ENCODE data around the gene SLC6A20.

Gene SLC6A20

DNA sequence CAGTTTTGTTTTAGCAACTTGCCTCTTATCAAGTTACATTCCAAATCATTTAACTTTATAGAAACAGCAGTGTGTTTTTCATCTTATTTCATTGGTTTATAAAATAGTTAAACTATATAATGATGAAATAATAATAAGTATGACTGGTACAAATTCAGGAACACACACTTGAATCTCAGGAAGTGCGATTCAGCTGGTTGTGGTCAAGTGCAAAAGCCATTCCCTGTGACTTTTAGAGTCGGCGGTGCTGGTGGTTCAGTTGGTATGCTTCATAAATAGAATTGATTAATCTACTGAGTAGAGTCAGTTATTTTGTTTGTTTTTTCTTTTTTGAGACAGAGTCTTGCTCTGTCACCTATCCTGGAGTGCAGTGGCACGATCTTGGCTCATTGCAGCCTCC is 84.4 kb downstream of the SLC6A20 start:
- TF ChIP-seq, protein P1, sequence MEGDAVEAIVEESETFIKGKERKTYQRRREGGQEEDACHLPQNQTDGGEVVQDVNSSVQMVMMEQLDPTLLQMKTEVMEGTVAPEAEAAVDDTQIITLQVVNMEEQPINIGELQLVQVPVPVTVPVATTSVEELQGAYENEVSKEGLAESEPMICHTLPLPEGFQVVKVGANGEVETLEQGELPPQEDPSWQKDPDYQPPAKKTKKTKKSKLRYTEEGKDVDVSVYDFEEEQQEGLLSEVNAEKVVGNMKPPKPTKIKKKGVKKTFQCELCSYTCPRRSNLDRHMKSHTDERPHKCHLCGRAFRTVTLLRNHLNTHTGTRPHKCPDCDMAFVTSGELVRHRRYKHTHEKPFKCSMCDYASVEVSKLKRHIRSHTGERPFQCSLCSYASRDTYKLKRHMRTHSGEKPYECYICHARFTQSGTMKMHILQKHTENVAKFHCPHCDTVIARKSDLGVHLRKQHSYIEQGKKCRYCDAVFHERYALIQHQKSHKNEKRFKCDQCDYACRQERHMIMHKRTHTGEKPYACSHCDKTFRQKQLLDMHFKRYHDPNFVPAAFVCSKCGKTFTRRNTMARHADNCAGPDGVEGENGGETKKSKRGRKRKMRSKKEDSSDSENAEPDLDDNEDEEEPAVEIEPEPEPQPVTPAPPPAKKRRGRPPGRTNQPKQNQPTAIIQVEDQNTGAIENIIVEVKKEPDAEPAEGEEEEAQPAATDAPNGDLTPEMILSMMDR (IDR thresholded peaks at IDR 0.05; ENCODE audit: low read length), result no peak
- TF ChIP-seq EZH2 (IDR thresholded peaks at IDR 0.05; ENCODE audit: borderline replicate concordance, low read length), result no peak

DNA sequence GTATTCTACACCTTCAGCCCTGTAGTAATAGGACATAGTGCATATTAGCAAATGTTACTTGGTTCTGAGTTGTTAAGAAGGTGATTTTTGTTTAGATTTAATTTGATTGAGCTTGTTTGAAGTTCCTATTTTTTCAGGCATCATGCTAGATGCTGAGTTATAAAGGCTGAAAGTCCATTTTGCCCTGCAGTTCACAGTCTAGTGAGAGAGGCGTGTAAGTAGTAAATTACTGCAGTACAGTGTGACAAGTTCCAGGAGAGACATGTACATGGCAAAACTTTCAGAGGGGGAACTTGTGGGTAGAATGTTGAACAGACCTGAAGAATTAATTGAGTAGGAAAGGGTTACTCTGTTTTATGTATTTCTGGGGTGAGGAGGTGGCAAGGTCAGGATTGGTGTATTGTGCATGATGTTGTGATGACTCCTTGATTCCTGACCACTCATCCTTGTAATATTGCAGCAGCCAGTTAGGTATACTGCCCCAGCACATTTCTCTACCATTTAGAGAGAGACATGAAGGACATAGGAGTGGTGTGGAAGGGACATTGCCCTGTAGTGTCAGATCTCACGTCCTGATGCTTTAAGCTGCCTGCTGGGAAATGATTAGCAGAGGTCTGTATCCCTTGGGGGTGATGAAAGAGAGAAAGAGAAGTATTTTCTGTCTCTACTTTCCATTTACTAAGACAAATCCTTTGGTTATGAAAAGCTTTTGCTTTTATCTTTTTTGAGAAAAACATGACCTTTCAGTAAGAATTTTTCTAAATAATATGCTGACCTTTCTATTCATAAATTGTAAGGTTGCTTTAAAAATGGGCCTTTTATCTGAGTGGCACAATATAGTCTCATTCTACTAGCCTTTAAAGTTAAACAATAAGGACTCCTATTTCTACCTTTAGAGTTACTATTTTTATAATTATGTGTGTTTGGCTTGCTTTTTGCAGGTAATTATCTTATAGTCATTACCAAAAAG is 90.2 kb downstream of the SLC6A20 start:
- Histone ChIP-seq H3K36me3 (ENCODE audit: insufficient read depth, low read length) (peaks cover 41% of the 10 kb centered on the region), H3K27ac (ENCODE audit: low read depth, low read length, poor library complexity, severe bottlenecking) (no peak overlapping the region), H3K4me2 (ENCODE audit: low read length) (no peak overlapping the region)

More for the DNA sequence above, 84.4 kb downstream of the SLC6A20 start:
- Histone ChIP-seq H4K20me1 (ENCODE audit: insufficient read depth, low read length) (no peaks in the 10 kb centered on the region), H3K4me3 (ENCODE audit: low read depth, low read length, poor library complexity, severe bottlenecking) (no peak overlapping the region), H3F3A (ENCODE audit: insufficient read depth, low read length) (no peaks in the 10 kb centered on the region), H3K9me3 (ENCODE audit: low read length) (no peaks in the 10 kb centered on the region), H3K4me1 (ENCODE audit: insufficient read depth, low read length, severe bottlenecking) (no peaks in the 10 kb centered on the region), H3K27me3 (ENCODE audit: insufficient read depth, low read length) (no peaks in the 10 kb centered on the region), H3K9me2 (ENCODE audit: low read depth, low read length) (no peaks in the 10 kb centered on the region), H3K27ac (ENCODE audit: low read depth, low read length, poor library complexity, severe bottlenecking) (no peak overlapping the region), H3K9ac (ENCODE audit: low read length) (no peak overlapping the region), H3K79me2 (ENCODE audit: insufficient read depth, low read length) (no peaks in the 10 kb centered on the region), H3K4me2 (ENCODE audit: low read length) (no peak overlapping the region), H3K36me3 (ENCODE audit: insufficient read depth, low read length) (peaks cover 66% of the 10 kb centered on the region), H2AFZ (ENCODE audit: low read length) (no peak overlapping the region)

More for the DNA sequence above, 90.2 kb downstream of the SLC6A20 start:
- H2AFZ ChIP-seq (ENCODE audit: low read length), result no peak overlapping the region
- no peaks in the 10 kb centered on the region for H3K9me2 ChIP-seq (ENCODE audit: low read depth, low read length)
- no peaks in the 10 kb centered on the region for H3K4me1 ChIP-seq (ENCODE audit: insufficient read depth, low read length, severe bottlenecking)
- H3K27me3 ChIP-seq (ENCODE audit: insufficient read depth, low read length), result no peaks in the 10 kb centered on the region
- no peaks in the 10 kb centered on the region for H3K9me3 ChIP-seq (ENCODE audit: low read length)
- no peaks in the 10 kb centered on the region for H3F3A ChIP-seq (ENCODE audit: insufficient read depth, low read length)
- no peak for TF ChIP-seq EZH2 (IDR thresholded peaks at IDR 0.05; ENCODE audit: borderline replicate concordance, low read length)
- TF ChIP-seq, protein P1 (IDR thresholded peaks at IDR 0.05; ENCODE audit: low read length), result no peak
- no peak overlapping the region for H3K4me3 ChIP-seq (ENCODE audit: low read depth, low read length, poor library complexity, severe bottlenecking)
- no peak overlapping the region for H3K9ac ChIP-seq (ENCODE audit: low read length)
- H3K79me2 ChIP-seq (ENCODE audit: insufficient read depth, low read length), result peaks cover 18% of the 10 kb centered on the region
- H4K20me1 ChIP-seq (ENCODE audit: insufficient read depth, low read length), result no peaks in the 10 kb centered on the region
